ENCODE measurements around the gene MRPL20. TPM values are rescaled to one million over a fixed set of nuclear protein-coding genes. Genes with fewer than 3 reads are reported as not detected.

MRPL20 gene
- polyA plus RNA-seq, 1 experiment = 84.8 TPM

- Histone ChIP-seq H3K36me3 (ENCODE audit: control insufficient read depth, insufficient read depth, low read length) (peaks cover 8% of the 10 kb centered on the region), H3K27me3 (ENCODE audit: control insufficient read depth, insufficient read depth, low read length) (no peaks in the 10 kb centered on the region), H3K4me3 (ENCODE audit: low read depth, low read length) (no peak overlapping the region)
- ChIA-PET POLR2A (no interaction called here), CTCF (interaction anchor here (1.3 kb wide), 2 partner anchors 22 to 25 kb away, joined by 3 to 4 read pairs; partner anchors contain the start of gene CCNL2)
- no peak for TF ChIP-seq CTCF (IDR thresholded peaks at IDR 0.05; ENCODE audit: insufficient read depth, low read depth, low read length)
- no peak for DNase-seq (ENCODE audit: low read depth)
Measured at GRCh38 chr1:1377540-1378205, 29.4 kb downstream of the MRPL20 start.

- no peak for TF ChIP-seq CTCF (IDR thresholded peaks at IDR 0.05; ENCODE audit: insufficient read depth, low read depth, low read length)
- Histone ChIP-seq H3K4me3 (ENCODE audit: low read depth, low read length) (no peak overlapping the region), H3K27me3 (ENCODE audit: control insufficient read depth, insufficient read depth, low read length) (no peaks in the 10 kb centered on the region), H3K36me3 (ENCODE audit: control insufficient read depth, insufficient read depth, low read length) (peaks cover 9% of the 10 kb centered on the region)
- ChIA-PET CTCF (interaction anchor here (1.4 to 1.5 kb wide), 3 partner anchors 14 to 64 kb away, joined by 4 to 6 read pairs (median 5); partner anchors contain the start of gene CCNL2), POLR2A (no interaction called here)
- no peak for DNase-seq (ENCODE audit: low read depth)
Measured at GRCh38 chr1:1376551-1377226, 30.4 kb downstream of the MRPL20 start.

- Histone ChIP-seq H3K36me3 (ENCODE audit: control insufficient read depth, insufficient read depth, low read length) (peaks cover 5% of the 10 kb centered on the region), H3K27me3 (ENCODE audit: control insufficient read depth, insufficient read depth, low read length) (no peaks in the 10 kb centered on the region), H3K4me3 (ENCODE audit: low read depth, low read length) (peak within 1 kb of the TSS; percentile 78)
- peak; percentile 99 for DNase-seq (ENCODE audit: low read depth)
- CTCF ChIA-PET = interaction anchor here (0.6 to 6.4 kb wide), 10 partner anchors 10 to 1941 kb away, joined by 3 to 46 read pairs (median 4); partner anchors contain the start of genes CCNL2 and DVL1
- POLR2A ChIA-PET = interaction anchor here (0.5 to 1.2 kb wide), 8 partner anchors 16 to 534 kb away, joined by 3 to 19 read pairs (median 5); partner anchors contain the start of genes CCNL2 and MXRA8
- peak; percentile 51 for TF ChIP-seq CTCF (IDR thresholded peaks at IDR 0.05; ENCODE audit: insufficient read depth, low read depth, low read length)
Measured at GRCh38 chr1:1374929-1375662, 32.0 kb downstream of the MRPL20 start, which contains the start of gene AURKAIP1. AURKAIP1 (minus strand) TSS chr1:1375207; CDS start chr1:1374756, 451 bp downstream.

GRCh38 chr1:1374589-1374928, 32.5 kb downstream of the MRPL20 start:
- ChIA-PET CTCF (interaction anchor here (0.7 to 6.4 kb wide), 6 partner anchors 14 to 252 kb away, joined by 3 to 46 read pairs (median 4); partner anchors contain the start of gene DVL1), POLR2A (interaction anchor here (0.5 to 1.2 kb wide), 3 partner anchors 25 to 534 kb away, joined by 4 to 19 read pairs (median 6); partner anchors contain the start of gene CCNL2)
- no peaks in the 10 kb centered on the region for H3K27me3 ChIP-seq (ENCODE audit: control insufficient read depth, insufficient read depth, low read length)
- H3K4me3 ChIP-seq (ENCODE audit: low read depth, low read length) = peak overlapping the region; percentile 78
- no peak for TF ChIP-seq CTCF (IDR thresholded peaks at IDR 0.05; ENCODE audit: insufficient read depth, low read depth, low read length)
- H3K36me3 ChIP-seq (ENCODE audit: control insufficient read depth, insufficient read depth, low read length) = peaks cover 5% of the 10 kb centered on the region
- no peak for DNase-seq (ENCODE audit: low read depth)

Data from BJ (cell line).